GM12872 (cell line): ENCODE data around the gene YDJC.

Experiments used
- TF ChIP-seq, protein P1 (sequence below): IDR thresholded peaks from 3 replicates; pipeline ENCODE4 v1.5.1; 2011; ENCODE audit warnings: low read depth, mild to moderate bottlenecking, low read length, moderate library complexity; ENCODE audit not compliant: insufficient read depth

YDJC gene

GRCh38 chr22:21669026-21669425 lies 39.2 kb upstream of the YDJC start:
- TF ChIP-seq, protein P1, sequence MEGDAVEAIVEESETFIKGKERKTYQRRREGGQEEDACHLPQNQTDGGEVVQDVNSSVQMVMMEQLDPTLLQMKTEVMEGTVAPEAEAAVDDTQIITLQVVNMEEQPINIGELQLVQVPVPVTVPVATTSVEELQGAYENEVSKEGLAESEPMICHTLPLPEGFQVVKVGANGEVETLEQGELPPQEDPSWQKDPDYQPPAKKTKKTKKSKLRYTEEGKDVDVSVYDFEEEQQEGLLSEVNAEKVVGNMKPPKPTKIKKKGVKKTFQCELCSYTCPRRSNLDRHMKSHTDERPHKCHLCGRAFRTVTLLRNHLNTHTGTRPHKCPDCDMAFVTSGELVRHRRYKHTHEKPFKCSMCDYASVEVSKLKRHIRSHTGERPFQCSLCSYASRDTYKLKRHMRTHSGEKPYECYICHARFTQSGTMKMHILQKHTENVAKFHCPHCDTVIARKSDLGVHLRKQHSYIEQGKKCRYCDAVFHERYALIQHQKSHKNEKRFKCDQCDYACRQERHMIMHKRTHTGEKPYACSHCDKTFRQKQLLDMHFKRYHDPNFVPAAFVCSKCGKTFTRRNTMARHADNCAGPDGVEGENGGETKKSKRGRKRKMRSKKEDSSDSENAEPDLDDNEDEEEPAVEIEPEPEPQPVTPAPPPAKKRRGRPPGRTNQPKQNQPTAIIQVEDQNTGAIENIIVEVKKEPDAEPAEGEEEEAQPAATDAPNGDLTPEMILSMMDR: no peak

- TF ChIP-seq, protein P1: no peak
Measured at GRCh38 chr22:21666786-21667185, 37.0 kb upstream of the YDJC start.

DNA sequence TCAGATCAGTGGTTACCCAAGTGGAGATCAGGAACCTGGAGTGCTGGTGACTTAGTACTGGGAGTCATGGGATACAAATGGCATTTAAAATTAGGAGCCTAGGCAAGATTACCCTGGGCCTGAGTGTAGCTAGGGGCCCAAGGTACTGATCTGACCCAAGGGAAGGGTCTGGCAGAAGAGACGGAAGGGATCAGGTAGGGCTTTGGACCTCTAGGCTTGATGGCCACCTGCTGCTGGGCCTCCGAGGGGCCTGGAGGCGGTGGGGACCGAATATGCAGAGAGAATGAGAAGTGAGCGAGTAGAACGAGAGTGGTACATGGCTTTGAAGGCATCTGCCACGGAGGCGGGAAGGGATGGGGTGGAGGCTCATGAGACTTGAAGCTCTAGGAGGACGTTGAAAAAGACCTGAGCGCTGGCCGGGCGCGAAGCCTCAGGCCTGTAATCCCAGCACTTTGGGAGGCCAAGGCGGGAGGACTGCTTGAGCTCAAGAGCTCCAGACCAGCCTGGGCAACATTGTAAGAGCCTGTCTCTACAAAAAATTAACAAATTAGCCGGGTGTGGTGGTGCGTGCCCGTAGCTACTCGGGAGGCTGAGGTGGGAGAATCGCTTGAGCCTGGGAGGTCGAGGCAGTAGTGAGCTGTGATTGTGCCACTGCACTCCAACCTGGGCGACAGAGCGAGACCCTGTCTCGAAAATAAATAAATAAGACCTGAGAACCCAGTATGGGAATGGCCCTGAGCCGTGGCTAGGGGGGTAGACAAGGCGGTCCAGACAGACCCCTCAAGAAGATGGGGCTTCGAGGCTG lies 35.4 kb upstream of the YDJC start:
- TF ChIP-seq, protein P1: no peak

- TF ChIP-seq, protein P1: no peak
Measured at GRCh38 chr22:21663738-21664137, 33.9 kb upstream of the YDJC start.

DNA sequence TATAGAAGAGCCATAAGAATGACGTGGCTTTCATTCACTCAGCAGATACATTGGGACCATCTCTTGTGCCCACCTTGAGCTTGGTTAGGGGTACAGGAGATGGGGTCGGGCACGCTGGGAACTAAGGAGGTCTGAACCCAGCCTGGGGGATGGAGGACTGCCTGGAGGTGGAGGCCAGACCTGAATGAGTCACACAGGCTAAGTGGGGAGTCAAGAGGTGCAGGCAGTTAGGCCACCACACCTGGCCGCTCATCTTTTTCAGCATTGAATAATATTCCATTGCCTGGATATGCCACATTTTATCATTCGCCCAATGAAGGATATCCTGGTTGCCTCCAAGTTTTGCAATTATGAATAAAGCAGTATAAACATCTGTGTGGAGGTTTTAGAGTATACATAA lies 32.2 kb upstream of the YDJC start:
- TF ChIP-seq, protein P1: no peak

GRCh38 chr22:21660904-21661303 lies 31.1 kb upstream of the YDJC start:
- TF ChIP-seq, protein P1: no peak

- TF ChIP-seq, protein P1: no peak
Measured at GRCh38 chr22:21659864-21660525, 30.2 kb upstream of the YDJC start.
